HEK293 (cell line): ENCODE results near the gene RASGRF2.

ENCODE experiments used
- CTCF ChIA-PET: fragments of 350-600 bp; formaldehyde crosslinking; extraction: SDS; loops from one replicate; lab custom pipeline; 2021; ENCODE audit warnings: antibody characterized with exemption; lab: Yijun Ruan, JAX
- POLR2A ChIA-PET: fragments of 300-600 bp; formaldehyde crosslinking; extraction: SDS; loops from one replicate; lab custom pipeline; 2020; ENCODE audit warnings: antibody characterized with exemption, inconsistent platforms; lab: Yijun Ruan, JAX
- H3K27ac ChIP-seq: fragments of 200-500 bp; sonication (Bioruptor generic); 2 replicates; pipeline ENCODE4 v1.5.1; 2014; ENCODE audit warnings: low read depth, low read length, control low read depth, inconsistent platforms; ENCODE audit errors: extremely low read depth
- H3K36me3 ChIP-seq, 2 experiments: fragments of 200-500 bp in 1 of 2; sonication (Bioruptor generic) in 1 of 2; 1 replicate in 1 of 2; 2 replicates in 1 of 2; pipeline ENCODE4 v1.5.1; 2014 to 2017; ENCODE audit warnings: inconsistent platforms in 2 of 2, low read length in 2 of 2; ENCODE audit not compliant: control insufficient read depth in 2 of 2, insufficient read depth in 1 of 2
- H3K4me1 ChIP-seq: fragments of 200-500 bp; sonication (Bioruptor generic); 2 replicates; pipeline ENCODE4 v1.5.1; 2014; ENCODE audit warnings: mild to moderate bottlenecking, low read length, inconsistent platforms; ENCODE audit not compliant: control insufficient read depth, insufficient read depth
- H3K4me3 ChIP-seq: 2 replicates; pipeline ENCODE4 v1.5.1; 2011; ENCODE audit warnings: low read depth, mild to moderate bottlenecking, control low read depth, low read length, moderate library complexity
- H3K9me3 ChIP-seq: fragments of 200-500 bp; sonication (Bioruptor generic); 2 replicates; pipeline ENCODE4 v1.5.1; 2014; ENCODE audit warnings: low read depth, low read length, inconsistent platforms; ENCODE audit not compliant: control insufficient read depth, insufficient read depth
- GLIS1 ChIP-seq: fragments of 450-650 bp; formaldehyde crosslinking; IDR thresholded peaks from 2 replicates; pipeline ENCODE4 v1.5.1; 2016; ENCODE audit warnings: missing biosample characterization, missing genetic modification characterization
- OVOL3 ChIP-seq: fragments of 450-650 bp; formaldehyde crosslinking; IDR thresholded peaks from 2 replicates; pipeline ENCODE4 v1.5.1; 2016; ENCODE audit warnings: missing biosample characterization, missing genetic modification characterization
- RBAK ChIP-seq: fragments of 450-650 bp; formaldehyde crosslinking; IDR thresholded peaks from 2 replicates; pipeline ENCODE4 v1.5.1; 2016; ENCODE audit warnings: missing biosample characterization, missing genetic modification characterization
- ZBTB20 ChIP-seq: fragments of 450-650 bp; formaldehyde crosslinking; IDR thresholded peaks from 2 replicates; pipeline ENCODE4 v1.5.1; 2016; ENCODE audit warnings: missing biosample characterization, missing genetic modification characterization
- ZNF121 ChIP-seq: fragments of 450-650 bp; formaldehyde crosslinking; IDR thresholded peaks from 2 replicates; pipeline ENCODE4 v1.5.1; 2016; ENCODE audit warnings: missing biosample characterization, missing genetic modification characterization
- ZNF140 ChIP-seq: fragments of 450-650 bp; formaldehyde crosslinking; IDR thresholded peaks from 2 replicates; pipeline ENCODE4 v1.5.1; 2016; ENCODE audit warnings: missing biosample characterization, missing genetic modification characterization
- ZNF248 ChIP-seq: fragments of 450-650 bp; formaldehyde crosslinking; IDR thresholded peaks from 2 replicates; pipeline ENCODE4 v1.5.1; 2017; ENCODE audit warnings: missing biosample characterization, missing genetic modification characterization
- ZNF391 ChIP-seq: fragments of 450-650 bp; formaldehyde crosslinking; IDR thresholded peaks from 2 replicates; pipeline ENCODE4 v1.5.1; 2016; ENCODE audit warnings: low read depth, missing biosample characterization, missing genetic modification characterization, borderline replicate concordance
- ZNF433 ChIP-seq: fragments of 450-650 bp; formaldehyde crosslinking; IDR thresholded peaks from 2 replicates; pipeline ENCODE4 v1.5.1; 2016; ENCODE audit warnings: missing biosample characterization, missing genetic modification characterization, low read depth
- ZNF585B ChIP-seq: fragments of 450-650 bp; formaldehyde crosslinking; IDR thresholded peaks from 2 replicates; pipeline ENCODE4 v1.5.1; 2016; ENCODE audit warnings: missing biosample characterization, missing genetic modification characterization
- ZNF621 ChIP-seq: fragments of 450-650 bp; formaldehyde crosslinking; IDR thresholded peaks from 2 replicates; pipeline ENCODE4 v1.5.1; 2017; ENCODE audit warnings: missing biosample characterization, missing genetic modification characterization
- ZNF624 ChIP-seq: fragments of 450-650 bp; formaldehyde crosslinking; IDR thresholded peaks from 2 replicates; pipeline ENCODE4 v1.5.1; 2017; ENCODE audit warnings: missing biosample characterization, missing genetic modification characterization
- TF ChIP-seq, protein P1 (sequence below): fragments of 450-650 bp; formaldehyde crosslinking; IDR thresholded peaks from 2 replicates; pipeline ENCODE4 v1.5.1; 2016; ENCODE audit warnings: missing biosample characterization, missing genetic modification characterization
- TF ChIP-seq, protein P2 (sequence below): fragments of 450-650 bp; formaldehyde crosslinking; IDR thresholded peaks from 2 replicates; pipeline ENCODE4 v1.5.1; 2016; ENCODE audit warnings: missing biosample characterization, missing genetic modification characterization, borderline replicate concordance
- TF ChIP-seq, protein P3 (sequence below): fragments of 450-650 bp; formaldehyde crosslinking; IDR thresholded peaks from 2 replicates; pipeline ENCODE4 v1.5.1; 2016; ENCODE audit warnings: missing biosample characterization, missing genetic modification characterization
- TF ChIP-seq, protein P4 (sequence below): fragments of 450-650 bp; formaldehyde crosslinking; IDR thresholded peaks from 2 replicates; pipeline ENCODE4 v1.5.1; 2017; ENCODE audit warnings: missing biosample characterization, missing genetic modification characterization
- TF ChIP-seq, protein P5 (sequence below): fragments of 450-650 bp; formaldehyde crosslinking; IDR thresholded peaks from 2 replicates; pipeline ENCODE4 v1.5.1; 2016; ENCODE audit warnings: missing biosample characterization, missing genetic modification characterization, low read depth
- TF ChIP-seq, protein P6 (sequence below): fragments of 450-650 bp; formaldehyde crosslinking; IDR thresholded peaks from 2 replicates; pipeline ENCODE4 v1.5.1; 2016; ENCODE audit warnings: missing biosample characterization, missing genetic modification characterization

The RASGRF2 gene

DNA sequence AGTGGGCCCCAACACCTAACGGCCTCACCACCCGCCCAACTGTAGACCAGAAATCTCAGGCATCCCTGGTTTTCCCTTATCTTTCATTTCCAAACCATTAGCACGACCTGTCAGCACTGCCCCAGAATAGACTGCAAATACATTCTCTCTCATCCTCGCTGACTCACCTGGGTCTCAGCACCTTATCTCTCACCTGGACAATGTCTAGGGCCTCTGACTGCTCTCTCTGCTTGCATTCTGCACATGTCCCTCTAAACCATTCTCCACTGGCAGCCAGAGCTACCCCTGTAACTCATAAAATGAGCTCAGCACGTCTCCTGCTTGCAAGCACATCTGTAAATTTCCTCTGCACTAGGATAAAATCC, 285.7 kb downstream of the RASGRF2 start:
- CTCF ChIA-PET = no interaction called here
- TF ChIP-seq ZNF121 (tag by site-specific recombination) (no peak), ZNF433 (no peak)
- TF ChIP-seq, protein P1, sequence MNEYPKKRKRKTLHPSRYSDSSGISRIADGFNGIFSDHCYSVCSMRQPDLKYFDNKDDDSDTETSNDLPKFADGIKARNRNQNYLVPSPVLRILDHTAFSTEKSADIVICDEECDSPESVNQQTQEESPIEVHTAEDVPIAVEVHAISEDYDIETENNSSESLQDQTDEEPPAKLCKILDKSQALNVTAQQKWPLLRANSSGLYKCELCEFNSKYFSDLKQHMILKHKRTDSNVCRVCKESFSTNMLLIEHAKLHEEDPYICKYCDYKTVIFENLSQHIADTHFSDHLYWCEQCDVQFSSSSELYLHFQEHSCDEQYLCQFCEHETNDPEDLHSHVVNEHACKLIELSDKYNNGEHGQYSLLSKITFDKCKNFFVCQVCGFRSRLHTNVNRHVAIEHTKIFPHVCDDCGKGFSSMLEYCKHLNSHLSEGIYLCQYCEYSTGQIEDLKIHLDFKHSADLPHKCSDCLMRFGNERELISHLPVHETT (tag by site-specific recombination) = no peak
- TF ChIP-seq, protein P2, sequence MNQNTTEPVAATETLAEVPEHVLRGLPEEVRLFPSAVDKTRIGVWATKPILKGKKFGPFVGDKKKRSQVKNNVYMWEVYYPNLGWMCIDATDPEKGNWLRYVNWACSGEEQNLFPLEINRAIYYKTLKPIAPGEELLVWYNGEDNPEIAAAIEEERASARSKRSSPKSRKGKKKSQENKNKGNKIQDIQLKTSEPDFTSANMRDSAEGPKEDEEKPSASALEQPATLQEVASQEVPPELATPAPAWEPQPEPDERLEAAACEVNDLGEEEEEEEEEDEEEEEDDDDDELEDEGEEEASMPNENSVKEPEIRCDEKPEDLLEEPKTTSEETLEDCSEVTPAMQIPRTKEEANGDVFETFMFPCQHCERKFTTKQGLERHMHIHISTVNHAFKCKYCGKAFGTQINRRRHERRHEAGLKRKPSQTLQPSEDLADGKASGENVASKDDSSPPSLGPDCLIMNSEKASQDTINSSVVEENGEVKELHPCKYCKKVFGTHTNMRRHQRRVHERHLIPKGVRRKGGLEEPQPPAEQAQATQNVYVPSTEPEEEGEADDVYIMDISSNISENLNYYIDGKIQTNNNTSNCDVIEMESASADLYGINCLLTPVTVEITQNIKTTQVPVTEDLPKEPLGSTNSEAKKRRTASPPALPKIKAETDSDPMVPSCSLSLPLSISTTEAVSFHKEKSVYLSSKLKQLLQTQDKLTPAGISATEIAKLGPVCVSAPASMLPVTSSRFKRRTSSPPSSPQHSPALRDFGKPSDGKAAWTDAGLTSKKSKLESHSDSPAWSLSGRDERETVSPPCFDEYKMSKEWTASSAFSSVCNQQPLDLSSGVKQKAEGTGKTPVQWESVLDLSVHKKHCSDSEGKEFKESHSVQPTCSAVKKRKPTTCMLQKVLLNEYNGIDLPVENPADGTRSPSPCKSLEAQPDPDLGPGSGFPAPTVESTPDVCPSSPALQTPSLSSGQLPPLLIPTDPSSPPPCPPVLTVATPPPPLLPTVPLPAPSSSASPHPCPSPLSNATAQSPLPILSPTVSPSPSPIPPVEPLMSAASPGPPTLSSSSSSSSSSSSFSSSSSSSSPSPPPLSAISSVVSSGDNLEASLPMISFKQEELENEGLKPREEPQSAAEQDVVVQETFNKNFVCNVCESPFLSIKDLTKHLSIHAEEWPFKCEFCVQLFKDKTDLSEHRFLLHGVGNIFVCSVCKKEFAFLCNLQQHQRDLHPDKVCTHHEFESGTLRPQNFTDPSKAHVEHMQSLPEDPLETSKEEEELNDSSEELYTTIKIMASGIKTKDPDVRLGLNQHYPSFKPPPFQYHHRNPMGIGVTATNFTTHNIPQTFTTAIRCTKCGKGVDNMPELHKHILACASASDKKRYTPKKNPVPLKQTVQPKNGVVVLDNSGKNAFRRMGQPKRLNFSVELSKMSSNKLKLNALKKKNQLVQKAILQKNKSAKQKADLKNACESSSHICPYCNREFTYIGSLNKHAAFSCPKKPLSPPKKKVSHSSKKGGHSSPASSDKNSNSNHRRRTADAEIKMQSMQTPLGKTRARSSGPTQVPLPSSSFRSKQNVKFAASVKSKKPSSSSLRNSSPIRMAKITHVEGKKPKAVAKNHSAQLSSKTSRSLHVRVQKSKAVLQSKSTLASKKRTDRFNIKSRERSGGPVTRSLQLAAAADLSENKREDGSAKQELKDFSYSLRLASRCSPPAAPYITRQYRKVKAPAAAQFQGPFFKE = no peak
- TF ChIP-seq, all 188 proteins: peak for 0
- no peaks in the 10 kb centered on the region for H3K4me1 ChIP-seq
- POLR2A ChIA-PET = no interaction called here
- H3K4me3 ChIP-seq = no peak overlapping the region
- H3K9me3 ChIP-seq = no peaks in the 10 kb centered on the region
- peaks cover 0 to 4% of the 10 kb centered on the region in 2 experiments; a peak in 1 of 3 replicates for H3K36me3 ChIP-seq
- H3K27ac ChIP-seq = no peak overlapping the region

DNA sequence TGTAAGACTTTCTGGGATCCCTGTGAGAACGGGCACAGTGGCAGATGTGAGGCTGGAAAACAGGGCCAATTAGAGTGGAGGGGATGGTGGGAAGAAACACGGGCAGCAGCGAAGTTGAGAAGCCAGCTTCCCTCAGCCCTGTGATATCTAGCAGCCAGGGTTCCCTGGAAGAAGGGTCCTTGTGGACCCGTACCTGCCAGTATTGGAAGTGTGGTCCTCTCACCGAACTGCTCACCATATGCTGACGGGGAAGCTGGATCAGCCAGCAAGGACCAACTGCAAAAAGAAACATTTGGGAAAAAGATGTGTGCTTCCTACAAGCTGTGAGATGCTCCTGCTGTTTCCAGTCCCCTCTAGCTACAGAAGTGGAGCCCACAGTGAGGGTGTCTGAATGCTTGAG, 286.5 kb downstream of the RASGRF2 start:
- CTCF ChIA-PET = no interaction called here
- Histone ChIP-seq H3K27ac (no peak overlapping the region), H3K4me1 (no peaks in the 10 kb centered on the region), H3K36me3 (peaks cover 0 to 4% of the 10 kb centered on the region in 2 experiments; a peak in 1 of 3 replicates), H3K4me3 (no peak overlapping the region)
- POLR2A ChIA-PET = no interaction called here
- TF ChIP-seq ZNF391 (tag by site-specific recombination) (no peak), ZNF248 (no peak), ZNF140 (no peak), GLIS1 (tag by site-specific recombination) (no peak), OVOL3 (tag by site-specific recombination) (no peak), ZNF624 (tag by site-specific recombination) (no peak), ZNF585B (tag by site-specific recombination) (no peak), ZNF621 (no peak), ZBTB20 (no peak), ZNF433 (no peak), RBAK (tag by site-specific recombination) (no peak)
- TF ChIP-seq, protein P3, sequence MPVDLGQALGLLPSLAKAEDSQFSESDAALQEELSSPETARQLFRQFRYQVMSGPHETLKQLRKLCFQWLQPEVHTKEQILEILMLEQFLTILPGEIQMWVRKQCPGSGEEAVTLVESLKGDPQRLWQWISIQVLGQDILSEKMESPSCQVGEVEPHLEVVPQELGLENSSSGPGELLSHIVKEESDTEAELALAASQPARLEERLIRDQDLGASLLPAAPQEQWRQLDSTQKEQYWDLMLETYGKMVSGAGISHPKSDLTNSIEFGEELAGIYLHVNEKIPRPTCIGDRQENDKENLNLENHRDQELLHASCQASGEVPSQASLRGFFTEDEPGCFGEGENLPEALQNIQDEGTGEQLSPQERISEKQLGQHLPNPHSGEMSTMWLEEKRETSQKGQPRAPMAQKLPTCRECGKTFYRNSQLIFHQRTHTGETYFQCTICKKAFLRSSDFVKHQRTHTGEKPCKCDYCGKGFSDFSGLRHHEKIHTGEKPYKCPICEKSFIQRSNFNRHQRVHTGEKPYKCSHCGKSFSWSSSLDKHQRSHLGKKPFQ (tag by site-specific recombination) = no peak
- TF ChIP-seq, protein P4, sequence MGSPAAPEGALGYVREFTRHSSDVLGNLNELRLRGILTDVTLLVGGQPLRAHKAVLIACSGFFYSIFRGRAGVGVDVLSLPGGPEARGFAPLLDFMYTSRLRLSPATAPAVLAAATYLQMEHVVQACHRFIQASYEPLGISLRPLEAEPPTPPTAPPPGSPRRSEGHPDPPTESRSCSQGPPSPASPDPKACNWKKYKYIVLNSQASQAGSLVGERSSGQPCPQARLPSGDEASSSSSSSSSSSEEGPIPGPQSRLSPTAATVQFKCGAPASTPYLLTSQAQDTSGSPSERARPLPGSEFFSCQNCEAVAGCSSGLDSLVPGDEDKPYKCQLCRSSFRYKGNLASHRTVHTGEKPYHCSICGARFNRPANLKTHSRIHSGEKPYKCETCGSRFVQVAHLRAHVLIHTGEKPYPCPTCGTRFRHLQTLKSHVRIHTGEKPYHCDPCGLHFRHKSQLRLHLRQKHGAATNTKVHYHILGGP (tag by site-specific recombination) = no peak
- TF ChIP-seq, protein P5, sequence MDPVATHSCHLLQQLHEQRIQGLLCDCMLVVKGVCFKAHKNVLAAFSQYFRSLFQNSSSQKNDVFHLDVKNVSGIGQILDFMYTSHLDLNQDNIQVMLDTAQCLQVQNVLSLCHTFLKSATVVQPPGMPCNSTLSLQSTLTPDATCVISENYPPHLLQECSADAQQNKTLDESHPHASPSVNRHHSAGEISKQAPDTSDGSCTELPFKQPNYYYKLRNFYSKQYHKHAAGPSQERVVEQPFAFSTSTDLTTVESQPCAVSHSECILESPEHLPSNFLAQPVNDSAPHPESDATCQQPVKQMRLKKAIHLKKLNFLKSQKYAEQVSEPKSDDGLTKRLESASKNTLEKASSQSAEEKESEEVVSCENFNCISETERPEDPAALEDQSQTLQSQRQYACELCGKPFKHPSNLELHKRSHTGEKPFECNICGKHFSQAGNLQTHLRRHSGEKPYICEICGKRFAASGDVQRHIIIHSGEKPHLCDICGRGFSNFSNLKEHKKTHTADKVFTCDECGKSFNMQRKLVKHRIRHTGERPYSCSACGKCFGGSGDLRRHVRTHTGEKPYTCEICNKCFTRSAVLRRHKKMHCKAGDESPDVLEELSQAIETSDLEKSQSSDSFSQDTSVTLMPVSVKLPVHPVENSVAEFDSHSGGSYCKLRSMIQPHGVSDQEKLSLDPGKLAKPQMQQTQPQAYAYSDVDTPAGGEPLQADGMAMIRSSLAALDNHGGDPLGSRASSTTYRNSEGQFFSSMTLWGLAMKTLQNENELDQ = no peak
- TF ChIP-seq, protein P6, sequence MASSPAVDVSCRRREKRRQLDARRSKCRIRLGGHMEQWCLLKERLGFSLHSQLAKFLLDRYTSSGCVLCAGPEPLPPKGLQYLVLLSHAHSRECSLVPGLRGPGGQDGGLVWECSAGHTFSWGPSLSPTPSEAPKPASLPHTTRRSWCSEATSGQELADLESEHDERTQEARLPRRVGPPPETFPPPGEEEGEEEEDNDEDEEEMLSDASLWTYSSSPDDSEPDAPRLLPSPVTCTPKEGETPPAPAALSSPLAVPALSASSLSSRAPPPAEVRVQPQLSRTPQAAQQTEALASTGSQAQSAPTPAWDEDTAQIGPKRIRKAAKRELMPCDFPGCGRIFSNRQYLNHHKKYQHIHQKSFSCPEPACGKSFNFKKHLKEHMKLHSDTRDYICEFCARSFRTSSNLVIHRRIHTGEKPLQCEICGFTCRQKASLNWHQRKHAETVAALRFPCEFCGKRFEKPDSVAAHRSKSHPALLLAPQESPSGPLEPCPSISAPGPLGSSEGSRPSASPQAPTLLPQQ = no peak
- TF ChIP-seq, all 188 proteins: peak for 0
- H3K9me3 ChIP-seq = no peaks in the 10 kb centered on the region
